ENCODE results near the gene GALNT2.

DNA sequence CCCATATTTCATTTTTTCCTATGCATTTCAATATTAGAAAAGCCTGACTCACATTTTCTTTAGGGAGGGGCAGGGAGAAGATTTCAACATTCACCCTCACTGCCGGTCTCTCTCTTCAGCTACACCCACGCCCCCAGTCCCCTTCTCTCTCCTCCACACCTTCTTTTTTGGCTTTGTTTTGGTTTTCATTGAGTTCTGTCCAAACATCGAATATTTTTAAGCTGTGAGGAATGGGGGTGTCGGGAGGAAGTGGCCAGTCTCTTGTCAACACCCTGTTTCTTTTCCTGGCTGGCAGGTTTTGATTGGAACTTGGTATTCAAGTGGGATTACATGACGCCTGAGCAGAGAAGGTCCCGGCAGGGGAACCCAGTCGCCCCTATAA lies 181.8 kb downstream of the GALNT2 start:
- TF ChIP-seq, protein P1, sequence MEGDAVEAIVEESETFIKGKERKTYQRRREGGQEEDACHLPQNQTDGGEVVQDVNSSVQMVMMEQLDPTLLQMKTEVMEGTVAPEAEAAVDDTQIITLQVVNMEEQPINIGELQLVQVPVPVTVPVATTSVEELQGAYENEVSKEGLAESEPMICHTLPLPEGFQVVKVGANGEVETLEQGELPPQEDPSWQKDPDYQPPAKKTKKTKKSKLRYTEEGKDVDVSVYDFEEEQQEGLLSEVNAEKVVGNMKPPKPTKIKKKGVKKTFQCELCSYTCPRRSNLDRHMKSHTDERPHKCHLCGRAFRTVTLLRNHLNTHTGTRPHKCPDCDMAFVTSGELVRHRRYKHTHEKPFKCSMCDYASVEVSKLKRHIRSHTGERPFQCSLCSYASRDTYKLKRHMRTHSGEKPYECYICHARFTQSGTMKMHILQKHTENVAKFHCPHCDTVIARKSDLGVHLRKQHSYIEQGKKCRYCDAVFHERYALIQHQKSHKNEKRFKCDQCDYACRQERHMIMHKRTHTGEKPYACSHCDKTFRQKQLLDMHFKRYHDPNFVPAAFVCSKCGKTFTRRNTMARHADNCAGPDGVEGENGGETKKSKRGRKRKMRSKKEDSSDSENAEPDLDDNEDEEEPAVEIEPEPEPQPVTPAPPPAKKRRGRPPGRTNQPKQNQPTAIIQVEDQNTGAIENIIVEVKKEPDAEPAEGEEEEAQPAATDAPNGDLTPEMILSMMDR (IDR thresholded peaks at IDR 0.05; ENCODE audit: poor library complexity), result no peak
- TF ChIP-seq EZH2phosphoT487 (IDR thresholded peaks at IDR 0.05; ENCODE audit: low read depth, severe bottlenecking, unreplicated experiment), result no peak
